Spleen (tissue), 11 donors: ENCODE results near the gene MRPL21. TPM values are rescaled to one million over a fixed set of nuclear protein-coding genes. Genes with fewer than 3 reads are reported as not detected.

Source experiments
- DNase-seq: peaks from one replicate; pipeline ENCODE4 v3.0.0-alpha.2; 2020
- H3K27ac ChIP-seq, 8 donors: fragments of 200-600 bp; sonication (generic) in 7 of 8; 1 replicate in 4 of 8; 2 replicates in 4 of 8; pipeline versions ENCODE4 v1.5.0 to v1.8.0; 2016 to 2021; ENCODE audit warnings: inconsistent platforms in 4 of 8, mild to moderate bottlenecking in 4 of 8, moderate library complexity in 1 of 8
- H3K27me3 ChIP-seq, 7 donors: fragments of 200-600 bp; sonication (generic) in 6 of 7; replicated peaks in 1 of 7; 1 replicate in 4 of 7; 2 replicates in 3 of 7; pipeline versions ENCODE4 v1.5.0 to v1.8.0; 2016 to 2021; ENCODE audit warnings: inconsistent platforms in 3 of 7, mild to moderate bottlenecking in 1 of 7
- H3K36me3 ChIP-seq, 6 donors: fragments of 200-600 bp; sonication (generic) in 5 of 6; 1 replicate in 4 of 6; 2 replicates in 2 of 6; pipeline versions ENCODE4 v1.5.0 to v1.8.0; 2016 to 2021; ENCODE audit warnings: inconsistent platforms in 2 of 6
- H3K4me1 ChIP-seq, 6 donors: fragments of 200-600 bp; sonication (generic) in 5 of 6; 1 replicate in 3 of 6; 2 replicates in 3 of 6; pipeline versions ENCODE4 v1.5.0 to v1.8.0; 2016 to 2021; ENCODE audit warnings: inconsistent platforms in 3 of 6
- H3K4me3 ChIP-seq, 8 donors: fragments of 200-600 bp; sonication (generic) in 7 of 8; 1 replicate in 4 of 8; 2 replicates in 4 of 8; pipeline versions ENCODE4 v1.5.0 to v1.8.0; 2016 to 2021; ENCODE audit warnings: inconsistent platforms in 4 of 8, mild to moderate bottlenecking in 4 of 8, moderate library complexity in 2 of 8
- H3K9me3 ChIP-seq, 8 donors: fragments of 200-600 bp; sonication (generic) in 7 of 8; 1 replicate in 4 of 8; 2 replicates in 4 of 8; pipeline versions ENCODE4 v1.5.0 to v1.8.0; 2016 to 2021; ENCODE audit warnings: inconsistent platforms in 4 of 8
- POLR2A ChIP-seq, 3 donors: fragments of 450-650 bp; IDR thresholded peaks; one replicate each; pipeline ENCODE4 v1.5.1; 2017; ENCODE audit warnings: antibody characterized with exemption in 3 of 3, mild to moderate bottlenecking in 1 of 3
- POLR2AphosphoS5 ChIP-seq, 3 donors: sonication (generic); formaldehyde crosslinking; IDR thresholded peaks; one replicate each; pipeline ENCODE4 v1.5.1; 2017; ENCODE audit warnings: antibody characterized with exemption in 3 of 3
- WGBS, 5 donors: extraction: QIAGEN DNeasy Blood & Tissue Kit in 3 of 5; methylation state at CpG; one replicate each; pipeline versions ENCODE4 v1.1.5 to v1.1.7; 2013 to 2018; 5-methylcytosine and 5-hydroxymethylcytosine counted together
- intact Hi-C: fragments of 100-400 bp; cut with DNase I; formaldehyde crosslinking; loops from one replicate; pipeline ENCODE4 v1.15.0; 2023; ENCODE audit warnings: low total_unique reads
- polyA plus RNA-seq, 3 donors: library from polyadenylated mRNA; stranded (reverse); fragments of 200-250 nt; gene quantifications; one replicate each; pipeline ENCODE4 v1.2.1, GENCODE V29; 2013
- total RNA-seq, 7 donors: library from RNA; depleted of rRNA in 3 of 7; stranded (reverse); fragments of >200 nt in 3 of 7; fragmentation: NEBNext Ultra II Directional in 4 of 7; extraction: Animal tissue kit (Norgen Biotek cat#: 25700) in 4 of 7; gene quantifications; one replicate each; pipeline versions ENCODE4 v1.1.0 to v1.2.1, GENCODE V29; 2016 to 2021
- TF ChIP-seq, protein P1 (sequence below), 11 experiments: fragments of 200-600 bp in 7 of 11; fragments of 450-650 bp in 4 of 11; sonication (generic) in 4 of 11; IDR thresholded peaks in 8 of 11; conservative IDR thresholded peaks in 3 of 11; 1 replicate in 7 of 11; 2 replicates in 4 of 11; pipeline versions ENCODE4 v1.4.0 to v1.8.0; 2016 to 2021; ENCODE audit warnings: antibody characterized with exemption in 11 of 11, inconsistent platforms in 4 of 11, mild to moderate bottlenecking in 1 of 11
- donor health status: healthy with polysubstance abuse.
- donor health status: DM: no; HTN: no; CAD: no; lungs with moderate emphysema.
- donor health status: DM: no; HTN: no; CAD: no.
- donor health status: Bipolar disorder and iron deficiency.
- donor health status: healthy.
- donor health status: DM: no; HTN: no; CAD: no.
- donor health status: DM: yes; HTN: yes; CAD: no.

MRPL21 gene
- total and polyA plus RNA-seq, 10 donors, result 11.2 to 81.0 (median 34.0) TPM

DNA sequence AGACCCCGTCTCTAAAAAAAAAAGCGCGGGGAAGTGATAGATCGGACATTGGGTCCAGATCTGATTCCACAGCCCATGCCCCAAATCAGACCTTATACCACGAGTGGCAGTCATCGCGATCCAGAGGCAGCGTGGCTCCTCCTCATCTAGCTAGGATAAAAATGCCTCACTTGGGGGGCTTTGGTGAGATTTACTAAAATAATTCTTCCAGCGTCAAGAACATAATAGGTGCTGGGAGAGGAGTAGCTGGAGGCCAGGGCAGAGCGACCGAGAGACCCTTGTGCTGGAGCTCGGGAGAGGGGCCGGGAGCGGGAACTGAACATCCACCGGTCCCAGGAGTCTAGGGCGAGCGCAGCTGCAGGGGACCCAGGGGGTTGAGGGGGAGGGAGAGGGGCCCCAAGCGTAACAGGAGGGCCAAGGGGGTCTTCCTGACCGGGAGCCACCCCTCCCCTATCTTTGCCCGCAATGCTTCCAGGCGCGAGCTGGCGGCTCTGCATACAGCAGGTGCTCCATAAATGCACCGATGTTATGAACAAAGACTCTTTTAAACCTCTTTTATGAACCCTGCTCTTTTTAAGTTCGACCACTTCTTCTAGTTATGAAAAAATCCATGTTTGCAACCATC lies 61.1 kb downstream of the MRPL21 start:
- H3K27ac ChIP-seq, result peak overlapping the region; percentile 86 to 98 (median 94)
- DNase-seq, result peak; percentile 84
- no peak for TF ChIP-seq POLR2AphosphoS5 (IDR thresholded peaks at IDR 0.05)
- TF ChIP-seq POLR2A (IDR thresholded peaks at IDR 0.05), result no peak
- TF ChIP-seq, protein P1, sequence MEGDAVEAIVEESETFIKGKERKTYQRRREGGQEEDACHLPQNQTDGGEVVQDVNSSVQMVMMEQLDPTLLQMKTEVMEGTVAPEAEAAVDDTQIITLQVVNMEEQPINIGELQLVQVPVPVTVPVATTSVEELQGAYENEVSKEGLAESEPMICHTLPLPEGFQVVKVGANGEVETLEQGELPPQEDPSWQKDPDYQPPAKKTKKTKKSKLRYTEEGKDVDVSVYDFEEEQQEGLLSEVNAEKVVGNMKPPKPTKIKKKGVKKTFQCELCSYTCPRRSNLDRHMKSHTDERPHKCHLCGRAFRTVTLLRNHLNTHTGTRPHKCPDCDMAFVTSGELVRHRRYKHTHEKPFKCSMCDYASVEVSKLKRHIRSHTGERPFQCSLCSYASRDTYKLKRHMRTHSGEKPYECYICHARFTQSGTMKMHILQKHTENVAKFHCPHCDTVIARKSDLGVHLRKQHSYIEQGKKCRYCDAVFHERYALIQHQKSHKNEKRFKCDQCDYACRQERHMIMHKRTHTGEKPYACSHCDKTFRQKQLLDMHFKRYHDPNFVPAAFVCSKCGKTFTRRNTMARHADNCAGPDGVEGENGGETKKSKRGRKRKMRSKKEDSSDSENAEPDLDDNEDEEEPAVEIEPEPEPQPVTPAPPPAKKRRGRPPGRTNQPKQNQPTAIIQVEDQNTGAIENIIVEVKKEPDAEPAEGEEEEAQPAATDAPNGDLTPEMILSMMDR (IDR thresholded peaks at IDR 0.05 in 8 of 11, conservative IDR thresholded peaks at IDR 0.05 in 3 of 11), result no peak
- H3K36me3 ChIP-seq, result peaks cover 0 to 2% (median 0%) of the 10 kb centered on the region in 6 donors
- intact Hi-C loops, result no loop called here
- 11 to 17% (median 13%) methylated on average over 23 to 25 of the region's 25 CpGs for WGBS, 5 donors
- no peaks in the 10 kb centered on the region for H3K9me3 ChIP-seq
- H3K4me3 ChIP-seq, result peak overlapping the region; percentile 81 to 98 (median 91)
- H3K4me1 ChIP-seq, result peaks cover 27 to 68% (median 54%) of the 10 kb centered on the region in 6 donors
- no peaks in the 10 kb centered on the region for H3K27me3 ChIP-seq

DNA sequence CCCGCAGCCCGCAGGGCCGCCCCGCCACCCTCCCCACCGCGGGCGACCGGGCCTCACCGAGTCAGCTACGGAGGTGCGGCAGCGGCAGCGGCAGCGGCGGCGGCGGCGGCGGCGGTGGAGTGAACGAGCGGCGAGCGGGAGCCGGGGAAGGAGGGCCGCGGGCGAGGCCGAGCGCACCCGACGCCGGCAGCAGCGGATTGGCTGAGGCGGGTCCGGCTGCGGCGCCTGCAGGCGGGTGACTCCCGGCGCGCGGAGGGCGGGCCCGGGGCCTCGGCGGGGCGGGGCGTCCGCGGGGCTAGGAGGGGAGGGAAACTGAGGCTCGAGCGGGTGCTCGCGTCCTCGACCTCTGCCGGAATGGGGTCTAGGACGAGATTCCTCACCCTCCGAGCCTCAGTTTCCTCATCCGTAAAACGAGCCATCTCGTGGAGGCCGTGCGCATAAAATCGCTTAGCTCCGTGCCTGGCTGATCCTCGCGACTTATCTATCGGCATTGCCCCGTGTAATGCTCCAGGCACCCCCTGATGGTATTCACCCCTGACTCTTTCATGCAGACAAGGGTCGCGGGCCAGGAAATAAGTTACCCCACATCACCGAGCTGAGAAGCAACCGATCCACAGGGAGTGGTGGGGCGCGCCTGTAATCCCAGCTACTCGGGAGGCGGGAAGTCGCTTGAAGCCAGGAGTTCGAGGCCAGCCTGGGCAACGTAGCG lies 61.8 kb downstream of the MRPL21 start, which contains the start of gene CPT1A:
Gene CPT1A (minus strand): TSS at position 199 of the 709 bp plus-strand sequence. CDS start 26,442 bp downstream, outside the sequence.
- H3K36me3 ChIP-seq, result peaks cover 0 to 8% (median 0%) of the 10 kb centered on the region in 6 donors
- H3K27ac ChIP-seq, result peak within 1 kb of the TSS; percentile 86 to 98 (median 94)
- no peaks in the 10 kb centered on the region for H3K27me3 ChIP-seq
- intact Hi-C loops, result no loop called here
- peaks cover 34 to 75% (median 61%) of the 10 kb centered on the region in 6 donors for H3K4me1 ChIP-seq
- DNase-seq, result peak; percentile 96
- TF ChIP-seq POLR2AphosphoS5 (IDR thresholded peaks at IDR 0.05) (peak; percentile 77 to 83 (median 80)), POLR2A (IDR thresholded peaks at IDR 0.05) (no peak)
- TF ChIP-seq, protein P1 (IDR thresholded peaks at IDR 0.05 in 8 of 11, conservative IDR thresholded peaks at IDR 0.05 in 3 of 11), result peak in 2 of 11 experiments; percentile 17 to 25
- 4 to 11% (median 6%) methylated on average over 25 to 82 of the region's 82 CpGs for WGBS, 5 donors
- H3K4me3 ChIP-seq, result peak within 1 kb of the TSS; percentile 81 to 98 (median 91)
- H3K9me3 ChIP-seq, result no peaks in the 10 kb centered on the region

Other genes with a start within 250 kb of the MRPL21 start
- gene GAL, start 219.3 kb downstream of the MRPL21 start, total RNA-seq, result not detected
- not detected for gene GAL, start 219.3 kb downstream of the MRPL21 start, polyA plus RNA-seq
- gene TESMIN, start 152.3 kb downstream of the MRPL21 start, total RNA-seq, result 1 to 10 TPM; 3.6 to 8.4 (median 4.7) TPM
- gene TESMIN, start 152.3 kb downstream of the MRPL21 start, polyA plus RNA-seq, result 1 to 10 TPM in 2 of 3 donors, under 1 TPM in 1; 0.70 to 1.3 (median 1.2) TPM
- gene CPT1A, start 61.9 kb downstream of the MRPL21 start, total RNA-seq, result 100 to 1,000 TPM in 1 of 7 donors, 10 to 100 TPM in 6; 43.3 to 118 (median 73.1) TPM
- 10 to 100 TPM in 2 of 3 donors, 1 to 10 TPM in 1; 6.7 to 18.0 (median 11.0) TPM for gene CPT1A, start 61.9 kb downstream of the MRPL21 start, polyA plus RNA-seq
- 10 to 100 TPM; 15.6 to 31.6 (median 25.3) TPM for gene IGHMBP2, start 59 bp upstream of the MRPL21 start, total RNA-seq
- 10 to 100 TPM in 2 of 3 donors, 1 to 10 TPM in 1; 8.2 to 24.1 (median 21.7) TPM for gene IGHMBP2, start 59 bp upstream of the MRPL21 start, polyA plus RNA-seq
- not detected for gene MRGPRD, start 77.2 kb upstream of the MRPL21 start, total RNA-seq
- not detected for gene MRGPRD, start 77.2 kb upstream of the MRPL21 start, polyA plus RNA-seq
- 10 to 100 TPM in 5 of 7 donors, 1 to 10 TPM in 2; 7.2 to 21.2 (median 11.7) TPM for gene MRGPRF, start 109.4 kb upstream of the MRPL21 start, total RNA-seq
- gene MRGPRF, start 109.4 kb upstream of the MRPL21 start, polyA plus RNA-seq, result 1 to 10 TPM; 2.2 to 7.9 (median 5.0) TPM
- gene TPCN2, start 145.1 kb upstream of the MRPL21 start, total RNA-seq, result 10 to 100 TPM; 12.4 to 30.4 (median 27.0) TPM
- 10 to 100 TPM in 1 of 3 donors, 1 to 10 TPM in 2; 3.6 to 12.2 (median 8.5) TPM for gene TPCN2, start 145.1 kb upstream of the MRPL21 start, polyA plus RNA-seq